Panc1 (cell line): ENCODE data around the gene NLRP1.

Source experiments
- CTCF ChIP-seq: fragments of 450-650 bp; IDR thresholded peaks from 2 replicates; pipeline ENCODE4 v1.5.1; 2017; ENCODE audit warnings: mild to moderate bottlenecking
- POLR2AphosphoS5 ChIP-seq: IDR thresholded peaks from 2 replicates; pipeline ENCODE4 v1.6.1; 2012; ENCODE audit warnings: mild to moderate bottlenecking, low read depth, low read length, moderate library complexity
- REST ChIP-seq, 2 experiments: IDR thresholded peaks; 2 replicates each; pipeline ENCODE4 v1.6.1; 2011 to 2012; ENCODE audit warnings: low read depth in 2 of 2, control low read depth in 1 of 2, low read length in 1 of 2, mild to moderate bottlenecking in 1 of 2, moderate library complexity in 1 of 2; ENCODE audit not compliant: insufficient read depth in 1 of 2
- SIN3A ChIP-seq: IDR thresholded peaks from 2 replicates; pipeline ENCODE4 v1.6.1; 2012; ENCODE audit warnings: low read depth, mild to moderate bottlenecking, low read length, moderate library complexity, borderline replicate concordance; ENCODE audit not compliant: insufficient read depth

- TF ChIP-seq CTCF (no peak), SIN3A (no peak), POLR2AphosphoS5 (no peak), REST (IDR thresholded peaks at IDR 0.05; ENCODE audit: insufficient read depth in 1 of 2, low read depth in 2 of 2, low read length in 1 of 2) (no peak)
Measured at GRCh38 chr17:5582209-5583185, 1.8 kb downstream of the NLRP1 start.
